H9 (cell line): ENCODE results near the gene ABCE1. TPM values are rescaled to one million over a fixed set of nuclear protein-coding genes. Genes with fewer than 3 reads are reported as not detected.

ENCODE experiments used
- DNase-seq: peaks from one replicate; pipeline ENCODE4 v3.0.0-alpha.2; 2017
- H2AFZ ChIP-seq: one replicate; pipeline ENCODE4 v1.6.1; 2013; ENCODE audit warnings: mild to moderate bottlenecking, low read length, control low read depth, moderate library complexity
- H2AK5ac ChIP-seq: 2 replicates; pipeline ENCODE4 v1.6.1; 2013; ENCODE audit warnings: low read length, control low read depth, mixed read lengths; ENCODE audit not compliant: insufficient read length
- H2BK120ac ChIP-seq: one replicate; pipeline ENCODE4 v1.6.1; 2013; ENCODE audit warnings: low read depth, mild to moderate bottlenecking, low read length, control low read depth, inconsistent platforms; ENCODE audit not compliant: poor library complexity, severe bottlenecking
- H2BK12ac ChIP-seq: 2 replicates; pipeline ENCODE4 v1.6.1; 2013; ENCODE audit warnings: low read length, control low read depth, mixed read lengths, low read depth; ENCODE audit not compliant: insufficient read length
- H2BK15ac ChIP-seq: 2 replicates; pipeline ENCODE4 v1.6.1; 2013; ENCODE audit warnings: low read depth, low read length, control low read depth
- H2BK20ac ChIP-seq: one replicate; pipeline ENCODE4 v1.6.1; 2013; ENCODE audit warnings: low read depth, mild to moderate bottlenecking, low read length, control low read depth, inconsistent platforms; ENCODE audit not compliant: poor library complexity, severe bottlenecking
- H2BK5ac ChIP-seq: 2 replicates; pipeline ENCODE4 v1.6.1; 2013; ENCODE audit warnings: low read length, control low read depth, mixed read lengths; ENCODE audit not compliant: insufficient read length
- H3K14ac ChIP-seq: 2 replicates; pipeline ENCODE4 v1.6.1; 2013; ENCODE audit warnings: low read length, control low read depth; ENCODE audit not compliant: insufficient read depth
- H3K18ac ChIP-seq: 2 replicates; pipeline ENCODE4 v1.6.1; 2013; ENCODE audit warnings: low read depth, mild to moderate bottlenecking, mixed read lengths, low read length, control low read depth; ENCODE audit not compliant: insufficient read length
- H3K23ac ChIP-seq: 2 replicates; pipeline ENCODE4 v1.6.1; 2013; ENCODE audit warnings: low read length, control low read depth, mixed read lengths, low read depth; ENCODE audit not compliant: insufficient read length
- H3K23me2 ChIP-seq: 2 replicates; pipeline ENCODE4 v1.6.1; 2013; ENCODE audit warnings: low read depth, mild to moderate bottlenecking, mixed read lengths, low read length, control low read depth; ENCODE audit not compliant: insufficient read length, poor library complexity, severe bottlenecking
- H3K27ac ChIP-seq: 2 replicates; pipeline ENCODE4 v1.5.1; 2013; ENCODE audit warnings: low read length, control low read depth, mixed read lengths, low read depth; ENCODE audit not compliant: insufficient read length
- H3K27me3 ChIP-seq: 2 replicates; pipeline ENCODE4 v1.6.1; 2013; ENCODE audit warnings: low read length, control low read depth, inconsistent platforms; ENCODE audit not compliant: insufficient read depth
- H3K4ac ChIP-seq: 2 replicates; pipeline ENCODE4 v1.6.1; 2013; ENCODE audit warnings: low read depth, mild to moderate bottlenecking, control low read depth, inconsistent platforms, low read length, moderate library complexity
- H3K4me1 ChIP-seq: 2 replicates; pipeline ENCODE4 v1.6.1; 2013; ENCODE audit warnings: low read length, control low read depth, inconsistent platforms; ENCODE audit not compliant: insufficient read depth
- H3K4me2 ChIP-seq: 2 replicates; pipeline ENCODE4 v1.6.1; 2013; ENCODE audit warnings: low read length, control low read depth, mixed read lengths; ENCODE audit not compliant: insufficient read length, insufficient read depth
- H3K56ac ChIP-seq: 2 replicates; pipeline ENCODE4 v1.6.1; 2013; ENCODE audit warnings: low read depth, mild to moderate bottlenecking, mixed read lengths, low read length, control low read depth; ENCODE audit not compliant: insufficient read length
- H3K79me1 ChIP-seq: 2 replicates; pipeline ENCODE4 v1.6.1; 2013; ENCODE audit warnings: low read depth, mild to moderate bottlenecking, moderate library complexity, low read length, control low read depth, inconsistent platforms; ENCODE audit not compliant: insufficient read depth, poor library complexity, severe bottlenecking
- H3K79me2 ChIP-seq: 2 replicates; pipeline ENCODE4 v1.6.1; 2013; ENCODE audit warnings: low read length, control low read depth, inconsistent platforms; ENCODE audit not compliant: insufficient read depth
- H3K9ac ChIP-seq: 2 replicates; pipeline ENCODE4 v1.6.1; 2013; ENCODE audit warnings: low read length, control low read depth, mixed read lengths; ENCODE audit not compliant: insufficient read length; ENCODE audit errors: extremely low read depth
- H3K9me3 ChIP-seq: one replicate; pipeline ENCODE4 v1.6.1; 2013; ENCODE audit warnings: low read depth, low read length, inconsistent platforms; ENCODE audit not compliant: control insufficient read depth
- H3T11ph ChIP-seq: one replicate; pipeline ENCODE4 v1.6.1; 2013; ENCODE audit warnings: mild to moderate bottlenecking, low read length, control low read depth, inconsistent platforms
- H4K20me1 ChIP-seq: one replicate; pipeline ENCODE4 v1.6.1; 2013; ENCODE audit not compliant: control insufficient read depth, insufficient read length, insufficient read depth
- H4K5ac ChIP-seq: 2 replicates; pipeline ENCODE4 v1.6.1; 2013; ENCODE audit warnings: low read depth, mild to moderate bottlenecking, mixed read lengths, low read length, control low read depth; ENCODE audit not compliant: insufficient read length
- H4K8ac ChIP-seq: replicated peaks from 2 replicates; pipeline ENCODE4 v1.6.1; 2013; ENCODE audit warnings: low read length, control low read depth, mixed read lengths, low read depth; ENCODE audit not compliant: insufficient read length
- H4K91ac ChIP-seq: 2 replicates; pipeline ENCODE4 v1.6.1; 2013; ENCODE audit warnings: low read depth, mild to moderate bottlenecking, moderate library complexity, mixed read lengths, low read length, control low read depth; ENCODE audit not compliant: insufficient read length
- H3K27ac Mint-ChIP-seq, 3 experiments: 2 replicates in 2 of 3; 3 replicates in 1 of 3; pipeline ENCODE4 v1.8.0; 2020 to 2021; ENCODE audit warnings: mixed read lengths in 3 of 3, mild to moderate bottlenecking in 1 of 3, moderate library complexity in 1 of 3
- H3K27me3 Mint-ChIP-seq: 2 replicates; pipeline ENCODE4 v1.8.0; 2021; ENCODE audit warnings: low read depth, mild to moderate bottlenecking, moderate library complexity, mixed read lengths
- H3K36me3 Mint-ChIP-seq, 3 experiments: 2 replicates in 2 of 3; 3 replicates in 1 of 3; pipeline ENCODE4 v1.8.0; 2020 to 2021; ENCODE audit warnings: low read depth in 3 of 3, mixed read lengths in 3 of 3; ENCODE audit not compliant: insufficient read depth in 1 of 3
- H3K4me1 Mint-ChIP-seq, 2 experiments: 2 replicates each; pipeline ENCODE4 v1.8.0; 2020; ENCODE audit warnings: mixed read lengths in 2 of 2
- H3K4me3 Mint-ChIP-seq, 2 experiments: 2 replicates in 1 of 2; 3 replicates in 1 of 2; pipeline ENCODE4 v1.8.0; 2020 to 2021; ENCODE audit warnings: mild to moderate bottlenecking in 2 of 2, mixed read lengths in 2 of 2, moderate library complexity in 1 of 2
- H3K9me3 Mint-ChIP-seq, 2 experiments: 2 replicates in 1 of 2; 3 replicates in 1 of 2; pipeline ENCODE4 v1.8.0; 2020; ENCODE audit warnings: mild to moderate bottlenecking in 2 of 2, mixed read lengths in 2 of 2, moderate library complexity in 1 of 2
- CTCF ChIP-seq: fragments of 200-600 bp; sonication (generic); conservative IDR thresholded peaks from 3 replicates; pipeline ENCODE4 v1.8.0; 2021; ENCODE audit warnings: antibody characterized with exemption, mild to moderate bottlenecking
- WGBS: extraction: QIAGEN DNeasy Blood & Tissue Kit; methylation state at CpG from one replicate; pipeline ENCODE4 v1.1.7; 2013; ENCODE audit warnings: missing lambda C conversion rate, low lambda C conversion rate, mixed read lengths; ENCODE audit not compliant: insufficient read length; ENCODE audit errors: extremely low coverage; 5-methylcytosine and 5-hydroxymethylcytosine counted together
- total RNA-seq: library from RNA; stranded (reverse); gene quantifications from 2 replicates; pipeline ENCODE4 v1.2.1, GENCODE V29; 2021

Gene ABCE1
- total RNA-seq, 1 experiment from 2014 or later: 112 TPM

- Histone ChIP-seq H3K18ac (no peak overlapping the region), H3K79me1 (no peaks in the 10 kb centered on the region), H3K4ac (no peak overlapping the region), H2BK5ac (no peak overlapping the region), H4K20me1 (no peaks in the 10 kb centered on the region), H3K27ac (no peak overlapping the region), H2BK15ac (no peak overlapping the region), H3K56ac (no peak overlapping the region), H3K23ac (no peak overlapping the region), H3K79me2 (no peaks in the 10 kb centered on the region), H2BK20ac (no peak overlapping the region), H2AK5ac (no peak overlapping the region), H3K9me3 (no peaks in the 10 kb centered on the region), H3T11ph (no peak overlapping the region), H3K9ac (no peak overlapping the region), H4K8ac (no peak overlapping the region), H3K23me2 (no peaks in the 10 kb centered on the region), H4K5ac (no peak overlapping the region), H3K4me2 (no peak overlapping the region), H4K91ac (no peak overlapping the region), H3K4me1 (no peaks in the 10 kb centered on the region), H3K14ac (no peak overlapping the region), H2BK12ac (no peak overlapping the region), H2BK120ac (no peak overlapping the region), H3K27me3 (no peaks in the 10 kb centered on the region), H2AFZ (no peak overlapping the region)
- Mint-ChIP-seq H3K36me3 (peaks cover 0 to 2% (median 0%) of the 10 kb centered on the region in 3 experiments; a peak in 2 of 7 replicates), H3K9me3 (no peaks in the 10 kb centered on the region), H3K4me3 (no peak overlapping the region), H3K4me1 (peaks cover 23 to 29% of the 10 kb centered on the region in 2 experiments), H3K27me3 (no peaks in the 10 kb centered on the region), H3K27ac (no peak overlapping the region)
- no peak for TF ChIP-seq CTCF
- WGBS: no CpG with 5 or more reads among the region's 3 CpGs
- DNase-seq: no peak
These were observed 28.8 kb upstream of the ABCE1 start for GRCh38 chr4:145069361-145069760.
